ENCODE measurements around the gene HLA-G. TPM values are rescaled to one million over a fixed set of nuclear protein-coding genes. Genes with fewer than 3 reads are reported as not detected.

HLA-G gene
- total RNA-seq, 2 experiments from 2014 or later, result 2.7 to 2.9 TPM

DNA sequence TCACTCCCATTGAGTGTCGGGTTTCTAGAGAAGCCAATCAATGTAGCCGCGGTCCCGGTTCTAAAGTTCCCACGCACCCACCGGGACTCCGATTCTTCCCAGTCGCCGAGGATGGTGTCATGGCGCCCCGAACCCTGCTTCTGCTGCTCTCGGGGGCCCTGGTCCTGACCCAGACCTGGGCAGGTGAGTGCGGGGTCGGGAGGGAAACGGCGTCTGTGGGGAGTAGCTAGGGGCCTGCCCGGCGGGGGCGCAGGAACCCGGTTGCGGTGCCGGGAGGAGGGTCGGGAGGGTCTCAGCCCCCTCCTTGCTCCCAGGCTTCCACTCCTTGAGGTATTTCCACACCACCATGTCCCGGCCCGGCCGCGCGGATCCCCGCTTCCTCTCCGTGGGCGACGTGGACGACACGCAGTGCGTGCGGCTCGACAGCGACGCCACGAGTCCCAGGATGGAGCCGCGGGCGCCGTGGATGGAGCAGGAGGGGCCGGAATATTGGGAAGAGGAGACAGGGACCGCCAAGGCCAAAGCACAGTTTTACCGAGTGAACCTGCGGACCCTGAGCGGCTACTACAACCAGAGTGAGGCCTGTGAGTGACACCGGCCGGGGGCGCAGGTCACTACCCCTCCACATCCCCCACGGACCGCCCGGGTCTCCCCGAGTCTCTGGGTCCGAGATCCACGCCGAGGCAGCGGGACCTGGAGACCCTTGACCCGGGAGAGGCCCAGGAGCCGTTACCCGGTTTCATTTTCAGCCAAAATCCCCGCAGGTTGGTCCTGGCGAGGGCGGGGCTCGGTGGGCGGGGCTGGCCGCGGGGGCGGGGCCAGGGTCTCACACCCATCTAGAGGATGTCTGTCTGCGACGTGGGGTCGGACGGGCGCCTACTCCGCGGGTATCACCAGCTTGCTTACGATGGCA is 35.2 kb upstream of the HLA-G start:
- intact Hi-C loops (cut with DNase I, micrococcal nuclease), result no loop called here
- peak overlapping the region; percentile 82 for H3K27ac Mint-ChIP-seq
- H3K27me3 Mint-ChIP-seq, result peaks cover 58% of the 10 kb centered on the region
- H3K4me3 ChIP-seq (ENCODE audit: low read length), result peak overlapping the region; percentile 80
- H3K4me1 Mint-ChIP-seq (ENCODE audit: low read depth), result peaks cover 27% of the 10 kb centered on the region
- ATAC-seq (ENCODE audit: poor library complexity) (peak; percentile 92), DNase-seq (peak; percentile 61 to 88 (median 72))
- ChIA-PET CTCF (interaction anchor here (1.3 to 1.5 kb wide), 2 partner anchors 43 to 139 kb away, joined by 3 read pairs; no protein-coding TSS in a partner anchor), POLR2A (interaction anchor here (0.6 to 0.8 kb wide), 2 partner anchors 13 to 40 kb away, joined by 3 read pairs; no protein-coding TSS in a partner anchor)
- H3K36me3 Mint-ChIP-seq (ENCODE audit: low read depth), result peaks cover 6% of the 10 kb centered on the region
- H3K27ac ChIP-seq (ENCODE audit: low read depth in 1 of 2, low read length in 2 of 2), result peak overlapping the region; percentile 42 to 56
- H3K36me3 ChIP-seq (ENCODE audit: insufficient read depth, low read length), result no peaks in the 10 kb centered on the region
- peaks cover 22% of the 10 kb centered on the region for H3K4me1 ChIP-seq (ENCODE audit: insufficient read depth, low read length)
- peak overlapping the region; percentile 90 for H3K4me3 Mint-ChIP-seq
- TF ChIP-seq, protein P1, sequence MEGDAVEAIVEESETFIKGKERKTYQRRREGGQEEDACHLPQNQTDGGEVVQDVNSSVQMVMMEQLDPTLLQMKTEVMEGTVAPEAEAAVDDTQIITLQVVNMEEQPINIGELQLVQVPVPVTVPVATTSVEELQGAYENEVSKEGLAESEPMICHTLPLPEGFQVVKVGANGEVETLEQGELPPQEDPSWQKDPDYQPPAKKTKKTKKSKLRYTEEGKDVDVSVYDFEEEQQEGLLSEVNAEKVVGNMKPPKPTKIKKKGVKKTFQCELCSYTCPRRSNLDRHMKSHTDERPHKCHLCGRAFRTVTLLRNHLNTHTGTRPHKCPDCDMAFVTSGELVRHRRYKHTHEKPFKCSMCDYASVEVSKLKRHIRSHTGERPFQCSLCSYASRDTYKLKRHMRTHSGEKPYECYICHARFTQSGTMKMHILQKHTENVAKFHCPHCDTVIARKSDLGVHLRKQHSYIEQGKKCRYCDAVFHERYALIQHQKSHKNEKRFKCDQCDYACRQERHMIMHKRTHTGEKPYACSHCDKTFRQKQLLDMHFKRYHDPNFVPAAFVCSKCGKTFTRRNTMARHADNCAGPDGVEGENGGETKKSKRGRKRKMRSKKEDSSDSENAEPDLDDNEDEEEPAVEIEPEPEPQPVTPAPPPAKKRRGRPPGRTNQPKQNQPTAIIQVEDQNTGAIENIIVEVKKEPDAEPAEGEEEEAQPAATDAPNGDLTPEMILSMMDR (IDR thresholded peaks at IDR 0.05), result no peak
- H3K9me3 ChIP-seq (ENCODE audit: control insufficient read depth in 1 of 2, insufficient read depth in 1 of 2, low read length in 2 of 2), result no peaks in the 10 kb centered on the region
- peaks cover 6% of the 10 kb centered on the region for H3K9me3 Mint-ChIP-seq
- peaks cover 9 to 15% of the 10 kb centered on the region in 2 experiments for H3K27me3 ChIP-seq (ENCODE audit: control insufficient read depth in 1 of 2, insufficient read depth in 2 of 2, low read length in 2 of 2)

DNA sequence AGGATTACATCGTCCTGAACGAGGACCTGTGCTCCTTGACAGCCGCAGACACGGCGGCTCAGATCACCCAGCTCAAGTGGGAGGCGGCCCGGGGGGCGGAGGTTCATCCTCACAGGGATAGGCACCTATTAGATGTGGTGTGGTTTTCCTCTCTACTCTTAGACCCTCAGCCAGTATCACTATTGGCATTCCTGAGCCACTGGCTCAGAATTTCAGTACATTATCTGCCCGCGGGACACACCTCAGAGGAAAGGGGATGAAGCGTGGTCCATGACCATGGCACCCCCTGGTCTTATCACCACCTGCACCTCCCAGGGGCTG is 34.6 kb upstream of the HLA-G start:
- no peak for DNase-seq
- Mint-ChIP-seq H3K4me1 (ENCODE audit: low read depth) (peaks cover 27% of the 10 kb centered on the region), H3K27me3 (peaks cover 52% of the 10 kb centered on the region), H3K4me3 (peak overlapping the region; percentile 90), H3K36me3 (ENCODE audit: low read depth) (peaks cover 6% of the 10 kb centered on the region), H3K27ac (peak overlapping the region; percentile 82), H3K9me3 (peaks cover 6% of the 10 kb centered on the region)
- Histone ChIP-seq H3K4me3 (ENCODE audit: low read length) (peak overlapping the region; percentile 80), H3K27me3 (ENCODE audit: control insufficient read depth in 1 of 2, insufficient read depth in 2 of 2, low read length in 2 of 2) (peaks cover 9 to 15% of the 10 kb centered on the region in 2 experiments), H3K27ac (ENCODE audit: low read depth in 1 of 2, low read length in 2 of 2) (peak overlapping the region in 1 of 2 donors; percentile 56), H3K4me1 (ENCODE audit: insufficient read depth, low read length) (peaks cover 22% of the 10 kb centered on the region), H3K36me3 (ENCODE audit: insufficient read depth, low read length) (no peaks in the 10 kb centered on the region), H3K9me3 (ENCODE audit: control insufficient read depth in 1 of 2, insufficient read depth in 1 of 2, low read length in 2 of 2) (no peaks in the 10 kb centered on the region)
- TF ChIP-seq, protein P1 (IDR thresholded peaks at IDR 0.05), result no peak
- POLR2A ChIA-PET, result interaction anchor here (0.6 to 1.0 kb wide), 2 partner anchors 12 to 156 kb away, joined by 3 to 6 read pairs; no protein-coding TSS in a partner anchor
- CTCF ChIA-PET, result no interaction called here
- no peak for ATAC-seq (ENCODE audit: poor library complexity)
- intact Hi-C loops (cut with DNase I, micrococcal nuclease), result no loop called here

DNA sequence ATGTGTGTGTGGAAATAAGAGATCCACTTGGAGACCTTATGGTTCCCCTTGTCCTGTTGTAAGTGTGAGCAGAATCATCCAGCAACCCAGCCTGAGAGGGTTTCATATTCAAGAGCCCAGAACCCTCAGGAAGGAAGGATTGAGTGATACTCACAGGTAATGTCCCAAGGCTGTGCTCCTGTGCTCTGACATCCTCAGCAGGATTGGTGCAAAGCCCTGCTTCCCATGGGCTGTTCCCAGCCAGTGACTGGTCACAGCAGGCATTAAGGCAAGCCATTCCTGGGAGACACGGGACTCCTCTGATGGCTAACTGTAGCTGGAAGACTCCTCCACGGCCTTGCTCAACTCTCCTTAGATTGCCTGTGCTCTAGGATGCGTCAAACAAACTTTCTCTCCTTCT is 33.8 kb upstream of the HLA-G start:
- DNase-seq (no peak), ATAC-seq (ENCODE audit: poor library complexity) (no peak)
- peaks cover 50% of the 10 kb centered on the region for H3K27me3 Mint-ChIP-seq
- H3K4me3 Mint-ChIP-seq, result peak overlapping the region; percentile 90
- intact Hi-C loops (cut with DNase I, micrococcal nuclease), result no loop called here
- Histone ChIP-seq H3K4me3 (ENCODE audit: low read length) (no peak overlapping the region), H3K4me1 (ENCODE audit: insufficient read depth, low read length) (peaks cover 22% of the 10 kb centered on the region), H3K27ac (ENCODE audit: low read depth in 1 of 2, low read length in 2 of 2) (no peak overlapping the region), H3K9me3 (ENCODE audit: control insufficient read depth in 1 of 2, insufficient read depth in 1 of 2, low read length in 2 of 2) (no peaks in the 10 kb centered on the region), H3K36me3 (ENCODE audit: insufficient read depth, low read length) (no peaks in the 10 kb centered on the region), H3K27me3 (ENCODE audit: control insufficient read depth in 1 of 2, insufficient read depth in 2 of 2, low read length in 2 of 2) (peaks cover 9 to 15% of the 10 kb centered on the region in 2 experiments)
- TF ChIP-seq, protein P1 (IDR thresholded peaks at IDR 0.05), result no peak
- ChIA-PET CTCF (no interaction called here), POLR2A (interaction anchor here (1.0 kb wide), 1 partner anchor 155 kb away, joined by 6 read pairs; no protein-coding TSS in a partner anchor)
- H3K9me3 Mint-ChIP-seq, result peaks cover 2% of the 10 kb centered on the region
- H3K36me3 Mint-ChIP-seq (ENCODE audit: low read depth), result peaks cover 6% of the 10 kb centered on the region
- no peak overlapping the region for H3K27ac Mint-ChIP-seq
- peaks cover 27% of the 10 kb centered on the region for H3K4me1 Mint-ChIP-seq (ENCODE audit: low read depth)
